GM12874 (cell line): ENCODE data around the gene PHEX.

Experiments
- TF ChIP-seq, protein P1 (sequence below): IDR thresholded peaks from 2 replicates; pipeline ENCODE4 v1.5.1; 2011; ENCODE audit warnings: low read depth, mild to moderate bottlenecking, control low read depth, low read length, moderate library complexity; ENCODE audit not compliant: insufficient read depth

Gene PHEX

DNA sequence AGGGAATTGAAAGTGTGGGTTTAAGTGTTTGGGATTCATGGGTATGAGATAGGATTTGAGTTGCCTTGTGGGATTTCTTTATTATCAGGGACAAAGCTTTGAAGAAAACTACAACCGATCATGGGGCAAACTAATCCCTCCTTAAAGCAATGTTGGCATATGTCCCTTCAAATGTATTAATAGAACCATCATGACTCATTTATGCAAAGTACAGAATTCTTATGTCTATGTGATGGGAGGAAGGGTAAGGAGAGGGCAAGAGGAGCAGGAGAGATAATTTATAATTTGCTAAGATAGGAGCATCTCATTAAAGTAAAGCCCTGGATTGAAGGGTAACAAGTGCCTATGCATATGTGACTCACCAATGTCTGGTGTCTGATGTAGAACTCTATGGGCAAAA is 94.2 kb downstream of the PHEX start:
- TF ChIP-seq, protein P1, sequence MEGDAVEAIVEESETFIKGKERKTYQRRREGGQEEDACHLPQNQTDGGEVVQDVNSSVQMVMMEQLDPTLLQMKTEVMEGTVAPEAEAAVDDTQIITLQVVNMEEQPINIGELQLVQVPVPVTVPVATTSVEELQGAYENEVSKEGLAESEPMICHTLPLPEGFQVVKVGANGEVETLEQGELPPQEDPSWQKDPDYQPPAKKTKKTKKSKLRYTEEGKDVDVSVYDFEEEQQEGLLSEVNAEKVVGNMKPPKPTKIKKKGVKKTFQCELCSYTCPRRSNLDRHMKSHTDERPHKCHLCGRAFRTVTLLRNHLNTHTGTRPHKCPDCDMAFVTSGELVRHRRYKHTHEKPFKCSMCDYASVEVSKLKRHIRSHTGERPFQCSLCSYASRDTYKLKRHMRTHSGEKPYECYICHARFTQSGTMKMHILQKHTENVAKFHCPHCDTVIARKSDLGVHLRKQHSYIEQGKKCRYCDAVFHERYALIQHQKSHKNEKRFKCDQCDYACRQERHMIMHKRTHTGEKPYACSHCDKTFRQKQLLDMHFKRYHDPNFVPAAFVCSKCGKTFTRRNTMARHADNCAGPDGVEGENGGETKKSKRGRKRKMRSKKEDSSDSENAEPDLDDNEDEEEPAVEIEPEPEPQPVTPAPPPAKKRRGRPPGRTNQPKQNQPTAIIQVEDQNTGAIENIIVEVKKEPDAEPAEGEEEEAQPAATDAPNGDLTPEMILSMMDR: no peak

DNA sequence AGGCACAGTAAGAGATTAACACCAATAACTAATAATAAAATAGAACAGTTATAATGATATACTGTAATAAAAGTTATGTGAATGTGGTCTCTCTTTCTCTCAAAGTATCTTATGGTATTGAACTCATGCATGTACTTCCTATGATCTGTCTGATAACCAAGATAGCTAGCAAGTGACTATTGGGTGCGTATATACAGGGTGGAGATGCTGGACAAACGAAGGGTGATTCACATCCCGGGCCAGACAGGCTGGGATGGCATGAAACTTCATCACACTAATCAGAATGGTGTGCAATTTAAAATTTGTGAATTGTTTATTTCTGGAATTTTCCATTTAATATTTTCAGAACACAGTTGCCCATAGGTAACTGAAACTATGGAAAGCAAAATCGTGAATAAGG is 96.8 kb downstream of the PHEX start:
- TF ChIP-seq, protein P1: no peak

DNA sequence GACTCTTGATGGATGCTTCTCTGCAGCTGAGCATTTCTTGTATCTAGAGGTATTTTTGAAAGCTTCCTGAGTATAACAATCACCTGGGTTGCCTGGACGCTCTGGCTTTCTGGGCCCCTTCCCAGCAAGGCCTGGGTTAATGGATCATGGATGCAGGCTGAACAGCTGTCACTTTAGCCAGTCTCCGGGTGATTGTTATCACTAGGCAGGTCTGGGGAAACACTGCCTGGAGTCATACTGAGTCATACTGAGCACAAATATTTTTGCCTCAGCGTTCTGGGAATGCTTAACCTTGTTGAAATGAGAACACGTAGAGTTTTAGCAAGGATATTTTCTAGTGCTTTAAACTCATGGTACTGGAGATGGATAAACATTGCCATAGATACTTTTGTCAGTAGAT is 102.6 kb downstream of the PHEX start:
- TF ChIP-seq, protein P1: no peak

DNA sequence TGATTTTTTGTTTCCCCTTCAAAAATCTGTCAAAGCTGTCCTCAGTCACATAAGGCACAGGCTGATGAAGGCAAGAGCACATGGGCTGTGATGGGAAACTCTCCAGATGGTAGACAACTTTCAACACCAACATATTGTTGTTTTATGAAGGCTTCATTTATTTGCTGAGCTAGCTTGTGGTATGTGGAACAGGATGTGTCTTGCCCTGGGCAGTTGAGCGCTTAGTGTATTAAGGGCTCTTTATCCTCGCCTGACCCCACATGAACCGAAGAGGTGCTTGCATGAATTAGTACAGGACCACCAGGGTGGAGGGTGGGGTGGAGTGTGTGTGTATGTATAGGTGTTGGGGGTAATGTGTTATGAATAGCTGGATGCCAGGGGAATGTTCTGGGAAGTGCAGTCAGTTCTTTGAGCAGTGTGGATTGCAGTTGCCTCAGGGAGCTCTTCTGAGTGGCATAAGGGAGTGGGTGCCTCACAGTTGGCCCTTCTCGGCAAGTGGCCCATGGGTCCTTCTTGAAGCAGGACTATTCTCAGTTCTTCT is 103.1 kb downstream of the PHEX start:
- TF ChIP-seq, protein P1: no peak

DNA sequence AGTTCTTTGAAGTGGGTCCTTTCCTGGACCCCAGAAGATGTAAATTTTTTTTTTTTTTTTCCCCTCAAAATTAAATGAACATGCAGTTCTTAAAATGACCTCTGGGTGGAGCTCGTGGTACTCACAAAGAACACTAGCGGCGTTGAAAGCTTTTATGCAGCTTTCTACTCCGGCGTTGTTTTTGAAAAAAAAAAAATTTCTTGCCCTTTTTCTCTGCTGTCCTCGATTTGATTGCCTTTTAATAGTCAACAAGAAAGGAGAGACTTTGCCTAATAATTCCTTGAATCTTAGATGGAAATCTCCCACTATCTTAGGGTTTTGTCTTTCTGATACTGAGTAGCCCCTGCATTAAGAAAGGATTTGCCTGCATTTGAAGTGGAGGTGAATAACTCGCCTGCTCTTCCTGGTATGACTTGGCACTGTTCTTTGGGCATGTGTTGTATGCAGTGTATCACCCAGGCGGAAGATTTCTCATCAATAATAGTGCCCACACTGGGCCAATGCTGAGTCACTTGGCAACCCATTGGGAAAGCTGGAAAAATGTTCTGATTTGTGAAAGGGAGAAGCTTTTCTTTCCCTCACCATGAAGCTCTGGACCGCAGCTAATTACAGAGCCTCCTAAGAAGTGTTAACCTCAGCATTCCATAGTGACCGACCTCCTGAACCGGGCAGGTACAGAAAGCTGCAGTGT is 104.0 kb downstream of the PHEX start:
- TF ChIP-seq, protein P1: peak; percentile 23; the same call in 1 of the 2 replicates

DNA sequence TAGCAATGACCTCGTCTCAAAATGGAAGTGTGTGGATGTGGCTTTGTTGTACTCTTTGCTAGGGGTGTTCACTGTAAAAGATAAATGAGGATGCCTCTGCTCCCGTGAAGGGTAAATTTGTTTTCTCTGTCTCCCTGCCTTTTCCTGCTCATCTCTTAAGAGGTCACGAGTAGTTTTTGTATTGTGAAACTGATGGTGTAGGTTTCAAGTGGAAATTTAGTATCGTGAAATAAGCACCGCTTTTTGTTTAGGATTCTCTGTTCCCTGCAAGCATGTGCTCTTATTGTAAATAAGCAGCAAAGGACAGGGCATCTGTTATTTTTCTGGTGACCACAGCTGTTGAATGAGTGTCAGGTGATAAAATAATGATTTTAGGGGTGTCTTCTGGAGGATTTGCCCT is 104.6 kb downstream of the PHEX start:
- TF ChIP-seq, protein P1: no peak

DNA sequence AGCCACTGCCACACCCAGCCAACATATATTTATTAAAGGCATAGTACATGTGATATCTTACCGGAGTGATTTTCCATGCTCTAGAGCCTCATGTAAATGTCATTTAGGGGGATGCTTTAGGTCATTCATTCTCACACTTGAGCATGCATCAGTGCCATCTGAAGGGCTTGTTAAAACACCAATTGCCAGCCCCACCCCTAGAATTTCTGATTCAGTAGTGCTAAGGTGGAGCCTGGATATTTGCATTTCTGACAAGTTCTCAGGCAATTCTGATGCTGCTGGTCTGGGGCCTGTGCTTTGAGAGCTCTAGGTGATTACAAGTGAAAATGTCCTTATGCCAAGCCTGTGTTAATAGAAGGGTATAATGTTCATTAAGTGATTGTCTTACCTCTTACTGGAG is 107.7 kb downstream of the PHEX start:
- TF ChIP-seq, protein P1: no peak
